ENCODE data around the gene PDZD2. TPM values are rescaled to one million over a fixed set of nuclear protein-coding genes. Genes with fewer than 3 reads are reported as not detected.
"Not testable (repeated sequence)": the region's sequence is repeated elsewhere in the genome, so short reads cannot be mapped to it uniquely, and the experiment has no call there.

The PDZD2 gene
- polyA plus RNA-seq, 1 donor from 2014 or later: 3.1 TPM

DNA sequence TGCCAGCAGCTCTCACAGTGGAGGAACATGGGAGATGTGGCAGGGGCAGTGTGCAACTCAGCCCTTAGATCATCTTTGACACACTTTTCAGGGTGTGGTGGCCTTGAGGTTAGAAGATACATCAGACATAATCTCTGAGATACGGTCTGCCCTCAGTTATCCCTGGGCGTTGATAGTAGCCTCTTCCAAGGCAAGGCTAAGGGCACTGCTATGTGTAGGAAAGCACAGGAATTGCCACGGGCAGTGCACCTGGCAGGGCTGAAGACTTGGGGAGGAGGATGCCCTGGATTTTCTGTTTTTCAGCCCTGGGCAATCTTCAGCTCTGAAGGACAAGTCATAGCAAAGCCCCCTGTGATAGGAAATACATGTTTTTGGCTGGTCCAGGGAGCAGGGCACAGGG is 328.5 kb downstream of the PDZD2 start:
- no peaks in the 10 kb centered on the region for H4K20me1 ChIP-seq (ENCODE audit: insufficient read depth)
- H3K9me2 ChIP-seq (ENCODE audit: insufficient read depth, low read length): no peaks in the 10 kb centered on the region
- no peak overlapping the region for H3K4me2 ChIP-seq (ENCODE audit: low read length)
- TF ChIP-seq TAF1 (IDR thresholded peaks at IDR 0.05; ENCODE audit: low read depth) (no peak), RAD21 (conservative IDR thresholded peaks at IDR 0.05) (no peak), REST (IDR thresholded peaks at IDR 0.05; ENCODE audit: borderline replicate concordance) (no peak), MXI1 (conservative IDR thresholded peaks at IDR 0.05; ENCODE audit: poor library complexity, severe bottlenecking) (no peak), SMC3 (conservative IDR thresholded peaks at IDR 0.05; ENCODE audit: poor library complexity) (no peak), POLR2AphosphoS5 (IDR thresholded peaks at IDR 0.05) (no peak), EZH2 (IDR thresholded peaks at IDR 0.05; ENCODE audit: borderline replicate concordance, insufficient read depth, low read length, poor library complexity, severe bottlenecking) (no peak), EP300 (conservative IDR thresholded peaks at IDR 0.05; ENCODE audit: poor library complexity, severe bottlenecking) (no peak)
- TF ChIP-seq, protein P1, sequence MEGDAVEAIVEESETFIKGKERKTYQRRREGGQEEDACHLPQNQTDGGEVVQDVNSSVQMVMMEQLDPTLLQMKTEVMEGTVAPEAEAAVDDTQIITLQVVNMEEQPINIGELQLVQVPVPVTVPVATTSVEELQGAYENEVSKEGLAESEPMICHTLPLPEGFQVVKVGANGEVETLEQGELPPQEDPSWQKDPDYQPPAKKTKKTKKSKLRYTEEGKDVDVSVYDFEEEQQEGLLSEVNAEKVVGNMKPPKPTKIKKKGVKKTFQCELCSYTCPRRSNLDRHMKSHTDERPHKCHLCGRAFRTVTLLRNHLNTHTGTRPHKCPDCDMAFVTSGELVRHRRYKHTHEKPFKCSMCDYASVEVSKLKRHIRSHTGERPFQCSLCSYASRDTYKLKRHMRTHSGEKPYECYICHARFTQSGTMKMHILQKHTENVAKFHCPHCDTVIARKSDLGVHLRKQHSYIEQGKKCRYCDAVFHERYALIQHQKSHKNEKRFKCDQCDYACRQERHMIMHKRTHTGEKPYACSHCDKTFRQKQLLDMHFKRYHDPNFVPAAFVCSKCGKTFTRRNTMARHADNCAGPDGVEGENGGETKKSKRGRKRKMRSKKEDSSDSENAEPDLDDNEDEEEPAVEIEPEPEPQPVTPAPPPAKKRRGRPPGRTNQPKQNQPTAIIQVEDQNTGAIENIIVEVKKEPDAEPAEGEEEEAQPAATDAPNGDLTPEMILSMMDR (IDR thresholded peaks at IDR 0.05; ENCODE audit: poor library complexity, severe bottlenecking): no peak
- no peaks in the 10 kb centered on the region for H3K36me3 ChIP-seq (ENCODE audit: insufficient read depth, low read length)
- H3K4me3 ChIP-seq (ENCODE audit: low read length): no peak overlapping the region
- H3F3A ChIP-seq (ENCODE audit: insufficient read depth, low read length, poor library complexity, severe bottlenecking): no peaks in the 10 kb centered on the region
- H3K79me2 ChIP-seq (replicated peaks; ENCODE audit: insufficient read depth, low read length): no peaks in the 10 kb centered on the region
- no peak overlapping the region for H3K9ac ChIP-seq (ENCODE audit: low read length)
- H3K27me3 ChIP-seq (ENCODE audit: insufficient read depth, low read depth, low read length): no peaks in the 10 kb centered on the region
- H2AFZ ChIP-seq (ENCODE audit: low read depth, low read length): no peak overlapping the region
- H3K9me3 ChIP-seq (ENCODE audit: low read length): no peaks in the 10 kb centered on the region
- no peak overlapping the region for H3K27ac ChIP-seq (ENCODE audit: low read length)

- Histone ChIP-seq H3K9me2 (ENCODE audit: insufficient read depth, low read length) (no peaks in the 10 kb centered on the region), H2AFZ (ENCODE audit: low read depth, low read length) (no peak overlapping the region), H4K20me1 (ENCODE audit: insufficient read depth) (no peaks in the 10 kb centered on the region), H3K79me2 (replicated peaks; ENCODE audit: insufficient read depth, low read length) (no peaks in the 10 kb centered on the region), H3F3A (ENCODE audit: insufficient read depth, low read length, poor library complexity, severe bottlenecking) (no peaks in the 10 kb centered on the region), H3K9ac (ENCODE audit: low read length) (no peak overlapping the region), H3K4me3 (ENCODE audit: low read length) (no peak overlapping the region), H3K36me3 (ENCODE audit: insufficient read depth, low read length) (no peaks in the 10 kb centered on the region), H3K27me3 (ENCODE audit: insufficient read depth, low read depth, low read length) (no peaks in the 10 kb centered on the region), H3K4me2 (ENCODE audit: low read length) (no peak overlapping the region), H3K27ac (ENCODE audit: low read length) (no peak overlapping the region), H3K9me3 (ENCODE audit: low read length) (no peaks in the 10 kb centered on the region)
- no peak for TF ChIP-seq EP300 (conservative IDR thresholded peaks at IDR 0.05; ENCODE audit: poor library complexity, severe bottlenecking)
- TF ChIP-seq REST (IDR thresholded peaks at IDR 0.05; ENCODE audit: borderline replicate concordance): no peak
- TF ChIP-seq, protein P1 (IDR thresholded peaks at IDR 0.05; ENCODE audit: poor library complexity, severe bottlenecking): no peak
- TF ChIP-seq MXI1 (conservative IDR thresholded peaks at IDR 0.05; ENCODE audit: poor library complexity, severe bottlenecking): no peak
- TF ChIP-seq POLR2AphosphoS5 (IDR thresholded peaks at IDR 0.05): no peak
- no peak for TF ChIP-seq TAF1 (IDR thresholded peaks at IDR 0.05; ENCODE audit: low read depth)
- TF ChIP-seq RAD21 (conservative IDR thresholded peaks at IDR 0.05): no peak
- no peak for TF ChIP-seq EZH2 (IDR thresholded peaks at IDR 0.05; ENCODE audit: borderline replicate concordance, insufficient read depth, low read length, poor library complexity, severe bottlenecking)
- TF ChIP-seq SMC3 (conservative IDR thresholded peaks at IDR 0.05; ENCODE audit: poor library complexity): no peak
Measured at GRCh38 chr5:31972558-31972957, 333.6 kb downstream of the PDZD2 start.

DNA sequence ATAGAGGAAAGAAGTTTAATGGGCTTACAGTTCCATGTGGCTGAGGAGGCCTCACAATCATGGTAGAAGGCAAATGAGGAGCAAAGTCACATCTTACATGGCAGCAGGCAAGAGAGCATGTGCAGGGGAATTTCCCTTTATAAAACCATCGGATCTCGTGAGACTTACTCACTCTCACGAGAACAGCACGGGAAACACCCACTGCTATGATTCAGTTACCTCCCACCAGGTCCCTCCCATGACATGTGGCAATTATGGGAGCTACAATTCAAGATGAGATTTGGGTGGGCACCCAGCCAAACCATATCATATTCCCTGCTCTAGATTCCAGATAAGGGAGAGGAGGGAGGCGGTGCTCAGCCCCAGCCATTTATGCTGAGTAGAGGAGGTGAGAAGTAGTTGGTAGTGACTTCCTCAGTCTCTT is 336.3 kb downstream of the PDZD2 start:
- not testable (repeated sequence) for H2AFZ ChIP-seq (ENCODE audit: low read depth, low read length)

More for the DNA sequence above, 336.3 kb downstream of the PDZD2 start:
- not testable (repeated sequence) for H3K9ac ChIP-seq (ENCODE audit: low read length); H3K9me2 ChIP-seq (ENCODE audit: insufficient read depth, low read length); H4K20me1 ChIP-seq (ENCODE audit: insufficient read depth); H3K27ac ChIP-seq (ENCODE audit: low read length); H3K4me2 ChIP-seq (ENCODE audit: low read length); H3K9me3 ChIP-seq (ENCODE audit: low read length); H3K4me3 ChIP-seq (ENCODE audit: low read length); H3K27me3 ChIP-seq (ENCODE audit: insufficient read depth, low read depth, low read length); H3F3A ChIP-seq (ENCODE audit: insufficient read depth, low read length, poor library complexity, severe bottlenecking); H3K79me2 ChIP-seq (replicated peaks; ENCODE audit: insufficient read depth, low read length); H3K36me3 ChIP-seq (ENCODE audit: insufficient read depth, low read length)
